T-helper 1 cell treated with Interleukin-12 subunit alpha and Interleukin-12 subunit beta and Interleukin-4 antibody, amounts not matched to agents 30 μg/mL and 1 μg/mL, for 36 hours (primary cell): ENCODE data around the gene PDRG1.

Experiments
- H3K27ac Mint-ChIP-seq: one replicate; pipeline ENCODE4 v1.8.0; 2021; ENCODE audit warnings: mild to moderate bottlenecking, mixed read lengths
- H3K27me3 Mint-ChIP-seq: one replicate; pipeline ENCODE4 v1.8.0; 2021; ENCODE audit warnings: low read depth, mixed read lengths
- H3K36me3 Mint-ChIP-seq: one replicate; pipeline ENCODE4 v1.8.0; 2021; ENCODE audit warnings: low read depth, mixed read lengths
- H3K4me1 Mint-ChIP-seq: one replicate; pipeline ENCODE4 v1.8.0; 2021; ENCODE audit warnings: low read depth, mixed read lengths
- H3K4me3 Mint-ChIP-seq: one replicate; pipeline ENCODE4 v1.8.0; 2021; ENCODE audit warnings: mild to moderate bottlenecking, moderate library complexity, mixed read lengths
- H3K9me3 Mint-ChIP-seq: one replicate; pipeline ENCODE4 v1.8.0; 2021; ENCODE audit warnings: mixed read lengths

Gene PDRG1

GRCh38 chr20:31951530-31952453 is at the start of gene PDRG1:
Gene PDRG1 (minus strand): TSS chr20:31952046. CDS start chr20:31951961, 85 bp downstream.
- peaks cover 21% of the 10 kb centered on the region for H3K4me1 Mint-ChIP-seq
- H3K27ac Mint-ChIP-seq = peak within 1 kb of the TSS; percentile 95
- H3K27me3 Mint-ChIP-seq = peaks cover 7% of the 10 kb centered on the region
- peaks cover 28% of the 10 kb centered on the region for H3K36me3 Mint-ChIP-seq
- H3K4me3 Mint-ChIP-seq = peak within 1 kb of the TSS; percentile 98
- H3K9me3 Mint-ChIP-seq = no peaks in the 10 kb centered on the region

DNA sequence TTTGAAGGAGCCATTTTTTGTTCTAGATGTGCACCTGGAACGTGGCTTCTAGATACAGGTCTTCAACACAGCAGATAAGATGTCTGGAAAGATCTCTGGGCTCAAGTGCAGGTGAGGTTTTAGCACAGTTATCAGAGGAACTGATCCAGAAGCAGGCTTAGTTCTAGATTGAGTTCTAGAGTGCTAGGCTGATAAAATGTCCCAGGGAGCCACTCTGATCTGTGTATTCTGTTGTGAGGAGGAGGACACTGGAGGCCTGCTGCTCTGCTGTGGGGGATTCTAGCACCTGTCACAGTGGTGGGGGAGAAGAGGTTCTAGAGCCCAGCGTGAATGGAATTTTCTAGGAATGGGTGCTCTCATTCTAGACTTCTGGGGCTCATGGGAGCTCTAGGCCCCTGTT is 46.4 kb upstream of the PDRG1 start:
- no peaks in the 10 kb centered on the region for H3K9me3 Mint-ChIP-seq
- no peaks in the 10 kb centered on the region for H3K36me3 Mint-ChIP-seq
- H3K27me3 Mint-ChIP-seq = peaks cover 16% of the 10 kb centered on the region
- no peak overlapping the region for H3K4me3 Mint-ChIP-seq
- peaks cover 1% of the 10 kb centered on the region for H3K4me1 Mint-ChIP-seq
- H3K27ac Mint-ChIP-seq = no peak overlapping the region

DNA sequence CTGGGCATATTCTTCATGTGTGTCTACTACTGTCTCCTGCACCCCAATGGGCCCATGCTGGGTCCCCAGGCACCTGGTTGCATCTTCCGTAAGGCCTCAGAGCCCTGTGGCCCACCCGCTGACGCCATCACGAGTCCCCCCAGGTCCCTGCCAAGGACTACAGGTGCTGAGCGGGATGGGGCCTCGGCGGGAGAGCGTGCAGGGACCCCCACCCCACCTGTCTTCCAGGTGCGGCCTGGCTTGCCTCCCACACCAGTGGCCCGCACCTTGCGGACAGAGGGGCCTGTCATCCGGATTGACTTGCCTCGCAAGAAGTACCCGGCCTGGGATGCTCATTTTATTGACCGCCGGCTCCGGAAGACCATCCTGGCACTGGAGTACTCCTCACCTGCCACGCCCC is 45.1 kb upstream of the PDRG1 start:
- no peak overlapping the region for H3K27ac Mint-ChIP-seq
- peaks cover 27% of the 10 kb centered on the region for H3K27me3 Mint-ChIP-seq
- no peaks in the 10 kb centered on the region for H3K36me3 Mint-ChIP-seq
- no peaks in the 10 kb centered on the region for H3K9me3 Mint-ChIP-seq
- peaks cover 1% of the 10 kb centered on the region for H3K4me1 Mint-ChIP-seq
- no peak overlapping the region for H3K4me3 Mint-ChIP-seq

GRCh38 chr20:31992086-31992485 is 40.2 kb upstream of the PDRG1 start:
- Mint-ChIP-seq H3K27me3 (peaks cover 32% of the 10 kb centered on the region), H3K9me3 (no peaks in the 10 kb centered on the region), H3K36me3 (no peaks in the 10 kb centered on the region)

GRCh38 chr20:31991339-31991705 is 39.5 kb upstream of the PDRG1 start:
- no peak overlapping the region for H3K4me3 Mint-ChIP-seq
- peaks cover 32% of the 10 kb centered on the region for H3K27me3 Mint-ChIP-seq
- no peaks in the 10 kb centered on the region for H3K36me3 Mint-ChIP-seq
- H3K4me1 Mint-ChIP-seq = peaks cover 1% of the 10 kb centered on the region
- no peaks in the 10 kb centered on the region for H3K9me3 Mint-ChIP-seq
- no peak overlapping the region for H3K27ac Mint-ChIP-seq

More at GRCh38 chr20:31992086-31992485, 40.2 kb upstream of the PDRG1 start:
- Mint-ChIP-seq H3K4me3 (no peak overlapping the region), H3K27ac (no peak overlapping the region), H3K4me1 (peaks cover 1% of the 10 kb centered on the region)

DNA sequence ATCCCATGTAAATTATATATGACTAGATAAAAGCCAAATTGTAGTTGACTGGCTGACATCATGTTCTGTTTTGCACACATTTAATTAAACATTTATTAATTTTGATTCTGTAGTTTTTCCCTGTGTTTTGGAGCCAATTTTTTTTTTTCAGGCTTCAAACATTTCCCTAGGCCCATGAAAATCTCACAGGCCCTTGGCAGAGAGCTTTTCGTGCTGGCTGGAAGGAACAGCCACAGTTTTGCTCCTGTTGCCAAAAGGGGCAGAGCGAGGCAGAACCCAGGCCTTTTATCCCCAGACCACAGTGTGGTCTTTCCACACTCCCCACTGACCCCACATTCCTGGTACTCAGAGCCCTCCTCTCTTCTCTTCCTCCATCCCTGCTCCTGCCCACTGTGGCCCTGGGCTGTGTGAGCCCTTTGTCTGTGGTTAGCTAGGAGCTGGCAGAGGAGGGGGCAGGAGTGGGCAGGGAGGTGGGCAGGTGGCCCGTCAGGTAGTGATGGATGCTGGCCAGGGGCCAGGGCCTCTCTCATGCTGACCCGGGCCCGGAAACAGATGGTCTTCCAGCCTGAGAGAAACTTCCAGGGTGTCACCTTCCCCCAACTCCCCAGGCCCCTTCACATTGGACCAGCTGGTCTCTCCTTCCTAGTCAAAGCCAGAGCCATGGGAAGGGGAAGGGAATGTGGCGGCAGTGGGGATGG is 38.9 kb upstream of the PDRG1 start:
- no peak overlapping the region for H3K4me3 Mint-ChIP-seq
- no peaks in the 10 kb centered on the region for H3K36me3 Mint-ChIP-seq
- no peak overlapping the region for H3K27ac Mint-ChIP-seq
- no peaks in the 10 kb centered on the region for H3K9me3 Mint-ChIP-seq
- H3K27me3 Mint-ChIP-seq = peaks cover 29% of the 10 kb centered on the region
- H3K4me1 Mint-ChIP-seq = peaks cover 1% of the 10 kb centered on the region

GRCh38 chr20:31989030-31989645 is 37.3 kb upstream of the PDRG1 start:
- Mint-ChIP-seq H3K36me3 (no peaks in the 10 kb centered on the region), H3K27me3 (peaks cover 25% of the 10 kb centered on the region), H3K4me3 (no peak overlapping the region), H3K27ac (no peak overlapping the region), H3K9me3 (no peaks in the 10 kb centered on the region), H3K4me1 (peaks cover 1% of the 10 kb centered on the region)

DNA sequence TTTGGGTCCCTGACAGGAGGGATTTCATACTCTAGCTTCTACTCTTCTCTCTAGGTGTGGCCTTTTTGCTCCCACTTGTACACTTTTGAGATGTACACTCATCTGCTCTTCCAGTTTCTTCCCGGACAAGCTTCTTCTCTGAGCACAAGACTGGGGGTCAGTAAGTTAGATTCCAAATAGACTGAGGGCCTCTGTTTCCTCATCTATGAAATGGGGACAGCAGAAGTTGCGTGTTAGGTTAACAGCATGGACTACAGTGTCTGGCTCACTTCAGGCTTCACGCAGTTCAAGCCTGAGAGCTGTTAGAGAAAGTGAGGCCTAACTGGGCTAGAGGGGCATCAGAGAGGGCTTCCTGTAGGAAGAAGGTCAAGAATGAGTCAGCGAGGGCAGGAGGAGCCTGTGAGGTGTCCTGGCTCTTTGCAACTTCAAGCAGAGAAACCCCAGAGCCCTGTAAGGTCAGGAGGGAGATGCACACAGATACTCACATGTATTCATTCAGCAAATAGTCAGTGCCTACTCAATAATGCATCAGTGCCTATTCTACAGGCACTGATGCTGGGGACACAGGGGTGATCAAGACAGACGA is 36.7 kb upstream of the PDRG1 start:
- Mint-ChIP-seq H3K36me3 (no peaks in the 10 kb centered on the region), H3K27ac (no peak overlapping the region), H3K4me1 (no peaks in the 10 kb centered on the region), H3K9me3 (no peaks in the 10 kb centered on the region), H3K27me3 (peaks cover 19% of the 10 kb centered on the region), H3K4me3 (no peak overlapping the region)

- no peaks in the 10 kb centered on the region for H3K36me3 Mint-ChIP-seq
- no peak overlapping the region for H3K27ac Mint-ChIP-seq
- no peak overlapping the region for H3K4me3 Mint-ChIP-seq
- H3K27me3 Mint-ChIP-seq = peaks cover 11% of the 10 kb centered on the region
- no peaks in the 10 kb centered on the region for H3K4me1 Mint-ChIP-seq
- H3K9me3 Mint-ChIP-seq = no peaks in the 10 kb centered on the region
These were observed 35.9 kb upstream of the PDRG1 start for GRCh38 chr20:31987744-31988143.

GRCh38 chr20:31984981-31985471 is 33.2 kb upstream of the PDRG1 start:
- Mint-ChIP-seq H3K4me1 (no peaks in the 10 kb centered on the region), H3K4me3 (no peak overlapping the region), H3K27me3 (no peaks in the 10 kb centered on the region), H3K27ac (no peak overlapping the region), H3K9me3 (no peaks in the 10 kb centered on the region), H3K36me3 (no peaks in the 10 kb centered on the region)

DNA sequence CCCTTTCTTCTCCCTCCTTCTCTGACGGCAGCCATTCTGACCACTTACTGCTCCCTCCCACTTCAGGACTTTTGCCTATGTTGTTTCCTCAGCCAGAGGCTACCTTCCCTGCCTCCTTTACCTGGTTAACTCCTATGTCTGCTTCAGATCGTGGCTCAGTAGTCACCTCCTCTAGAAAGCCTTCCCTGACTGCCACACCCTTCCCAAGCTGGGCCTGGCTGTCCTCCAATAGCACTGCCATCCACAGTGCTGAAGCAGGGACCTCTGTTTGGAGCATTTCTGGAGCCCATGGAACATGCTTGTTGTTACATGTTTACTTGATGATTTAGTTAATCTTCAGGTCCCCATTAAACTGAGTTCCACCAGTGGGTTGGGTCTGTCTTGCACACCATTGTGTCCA is 29.9 kb upstream of the PDRG1 start:
- Mint-ChIP-seq H3K27me3 (peaks cover 5% of the 10 kb centered on the region), H3K27ac (no peak overlapping the region), H3K4me1 (no peaks in the 10 kb centered on the region), H3K36me3 (no peaks in the 10 kb centered on the region), H3K9me3 (no peaks in the 10 kb centered on the region), H3K4me3 (no peak overlapping the region)

- Mint-ChIP-seq H3K9me3 (no peaks in the 10 kb centered on the region), H3K36me3 (no peaks in the 10 kb centered on the region), H3K27me3 (peaks cover 5% of the 10 kb centered on the region), H3K4me3 (no peak overlapping the region), H3K27ac (no peak overlapping the region), H3K4me1 (no peaks in the 10 kb centered on the region)
These were observed 28.0 kb upstream of the PDRG1 start for GRCh38 chr20:31979713-31980426.

DNA sequence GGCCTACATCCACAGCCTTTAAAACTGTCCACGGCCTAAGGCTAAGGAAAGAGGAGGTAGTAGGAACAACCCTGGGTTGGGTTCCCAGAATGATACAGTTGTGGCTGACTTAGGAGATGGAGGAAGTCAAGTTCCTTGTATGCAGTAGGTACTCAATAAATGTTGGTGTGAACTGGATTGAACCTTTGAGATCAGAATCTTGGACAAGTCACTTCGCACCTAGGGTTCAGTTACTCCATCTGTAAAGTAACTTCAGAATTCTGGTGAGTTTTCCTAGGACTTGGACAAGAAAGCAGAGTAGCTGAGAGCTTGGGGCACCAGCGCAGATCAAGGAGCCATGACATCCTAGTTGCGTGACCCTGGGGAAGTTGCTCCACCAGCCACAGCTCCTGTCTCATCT is 25.2 kb upstream of the PDRG1 start:
- Mint-ChIP-seq H3K27ac (no peak overlapping the region), H3K4me1 (no peaks in the 10 kb centered on the region), H3K4me3 (no peak overlapping the region), H3K9me3 (no peaks in the 10 kb centered on the region), H3K36me3 (no peaks in the 10 kb centered on the region), H3K27me3 (peaks cover 5% of the 10 kb centered on the region)

DNA sequence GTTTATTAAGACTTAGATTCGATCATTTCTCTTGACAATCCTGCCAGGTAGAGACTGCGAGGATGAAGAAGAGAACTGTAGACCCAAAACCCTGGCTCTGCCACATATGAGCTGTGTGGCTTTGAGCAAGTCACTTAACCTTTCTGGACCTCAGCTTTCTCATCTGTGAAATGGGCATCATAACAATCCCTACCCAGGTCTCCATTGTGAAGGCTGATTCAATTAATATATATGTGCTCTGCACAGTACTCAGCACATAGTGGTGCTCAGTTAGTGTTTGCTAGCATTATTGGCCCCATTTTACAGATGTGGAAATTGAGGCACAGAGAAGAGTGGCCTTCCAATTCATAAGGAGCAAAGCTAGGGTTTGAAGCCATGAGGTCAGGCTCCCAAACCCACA is 24.0 kb upstream of the PDRG1 start:
- Mint-ChIP-seq H3K27me3 (peaks cover 6% of the 10 kb centered on the region), H3K4me3 (no peak overlapping the region), H3K36me3 (no peaks in the 10 kb centered on the region), H3K4me1 (no peaks in the 10 kb centered on the region), H3K27ac (no peak overlapping the region), H3K9me3 (no peaks in the 10 kb centered on the region)
